ENCODE measurements around the gene SLC39A7. TPM values are rescaled to one million over a fixed set of nuclear protein-coding genes. Genes with fewer than 3 reads are reported as not detected.

The SLC39A7 gene
- total RNA-seq, 1 experiment from 2014 or later, result 459 TPM

GRCh38 chr6:33167374-33168283 lies 33.0 kb upstream of the SLC39A7 start:
- no peak overlapping the region for H3K4me3 ChIP-seq
- no peaks in the 10 kb centered on the region for H3K27me3 ChIP-seq
- DNase-seq, result no peak
- no peaks in the 10 kb centered on the region for H3K36me3 ChIP-seq
- no peaks in the 10 kb centered on the region for H3K9me3 ChIP-seq

DNA sequence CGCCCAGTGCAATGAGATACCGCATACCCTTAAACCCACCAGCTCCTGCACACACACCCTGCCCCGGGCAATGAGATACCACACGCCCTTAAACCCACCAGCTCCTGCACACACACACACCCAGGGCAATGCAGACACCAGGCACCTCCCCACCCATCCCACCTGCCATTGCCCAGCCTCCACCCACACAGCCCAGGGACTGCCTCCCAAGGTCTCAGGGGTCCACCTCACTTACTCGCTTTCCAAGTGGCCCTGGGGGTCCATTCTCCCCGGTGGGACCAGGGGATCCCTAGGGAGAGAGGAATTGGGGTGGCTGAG lies 32.4 kb upstream of the SLC39A7 start:
- no peak for DNase-seq
- no peaks in the 10 kb centered on the region for H3K27me3 ChIP-seq
- H3K36me3 ChIP-seq, result no peaks in the 10 kb centered on the region
- H3K4me3 ChIP-seq, result no peak overlapping the region
- no peaks in the 10 kb centered on the region for H3K9me3 ChIP-seq

DNA sequence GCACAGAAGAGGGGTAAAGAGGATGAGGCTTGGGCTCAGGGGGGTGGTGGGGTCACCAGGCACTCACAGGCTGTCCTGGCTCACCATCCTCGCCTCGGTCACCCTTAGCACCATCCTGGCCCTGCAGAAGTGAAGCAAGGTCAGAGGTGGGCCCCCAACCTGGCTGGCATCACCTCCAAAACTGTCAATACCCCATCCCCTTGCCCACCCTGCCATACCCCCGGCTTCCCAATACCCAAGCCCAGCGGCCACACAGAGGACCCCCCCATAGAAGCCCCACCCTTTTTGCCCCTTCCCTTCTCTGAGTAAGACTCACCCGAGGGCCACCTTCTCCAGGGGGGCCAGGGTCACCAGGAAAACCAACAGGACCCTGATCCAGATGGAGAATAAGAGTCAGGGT lies 32.0 kb upstream of the SLC39A7 start:
- H3K36me3 ChIP-seq, result no peaks in the 10 kb centered on the region
- no peaks in the 10 kb centered on the region for H3K27me3 ChIP-seq
- H3K9me3 ChIP-seq, result no peaks in the 10 kb centered on the region
- H3K4me3 ChIP-seq, result no peak overlapping the region
- DNase-seq, result no peak

DNA sequence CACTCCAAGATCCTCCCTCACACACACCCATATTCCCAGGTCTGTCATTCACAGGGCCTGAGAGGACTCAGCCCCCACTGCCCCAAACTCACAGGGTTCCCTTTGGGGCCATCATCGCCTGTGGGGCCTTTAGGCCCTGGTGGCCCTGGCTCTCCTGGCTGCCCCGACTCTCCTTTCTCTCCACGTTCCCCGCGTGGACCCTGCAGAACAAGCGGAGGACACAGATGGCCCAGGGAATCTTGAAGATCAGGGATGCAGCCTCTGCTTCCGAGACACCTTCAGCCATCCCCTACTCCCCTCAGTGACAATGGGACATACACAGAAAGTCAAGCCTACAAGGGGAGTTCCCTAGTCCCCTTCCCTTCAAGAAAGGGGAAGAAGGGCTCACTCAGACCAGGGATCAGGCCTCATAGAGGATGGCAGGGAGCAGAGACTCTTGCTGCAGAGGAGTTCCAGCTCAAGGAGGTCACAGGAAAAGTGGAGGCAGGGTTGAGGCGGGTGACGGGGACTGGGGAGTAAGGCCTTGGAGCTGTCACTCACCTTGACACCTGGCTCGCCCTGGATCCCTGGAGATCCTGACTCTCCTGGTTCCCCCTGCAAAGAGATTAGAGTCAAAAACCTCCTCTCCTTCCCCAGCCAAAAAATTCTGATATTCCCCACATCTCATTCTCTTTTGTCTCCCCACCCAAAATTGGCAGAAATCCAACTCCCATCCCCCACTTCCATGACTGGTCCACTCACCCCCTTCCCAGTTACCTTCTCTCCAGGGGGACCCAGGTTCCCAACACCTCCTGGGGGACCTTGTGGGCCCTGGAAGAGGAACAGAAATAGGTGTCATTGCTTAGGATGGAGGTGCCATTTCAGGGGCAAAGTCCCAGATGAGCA lies 31.1 kb upstream of the SLC39A7 start:
- Histone ChIP-seq H3K36me3 (no peaks in the 10 kb centered on the region), H3K4me3 (no peak overlapping the region), H3K27me3 (no peaks in the 10 kb centered on the region), H3K9me3 (no peaks in the 10 kb centered on the region)
- DNase-seq, result no peak

- Histone ChIP-seq H3K4me3 (no peak overlapping the region), H3K9me3 (no peaks in the 10 kb centered on the region), H3K27me3 (no peaks in the 10 kb centered on the region), H3K36me3 (no peaks in the 10 kb centered on the region)
- no peak for DNase-seq
These were observed 30.3 kb upstream of the SLC39A7 start for GRCh38 chr6:33170176-33171015.

DNA sequence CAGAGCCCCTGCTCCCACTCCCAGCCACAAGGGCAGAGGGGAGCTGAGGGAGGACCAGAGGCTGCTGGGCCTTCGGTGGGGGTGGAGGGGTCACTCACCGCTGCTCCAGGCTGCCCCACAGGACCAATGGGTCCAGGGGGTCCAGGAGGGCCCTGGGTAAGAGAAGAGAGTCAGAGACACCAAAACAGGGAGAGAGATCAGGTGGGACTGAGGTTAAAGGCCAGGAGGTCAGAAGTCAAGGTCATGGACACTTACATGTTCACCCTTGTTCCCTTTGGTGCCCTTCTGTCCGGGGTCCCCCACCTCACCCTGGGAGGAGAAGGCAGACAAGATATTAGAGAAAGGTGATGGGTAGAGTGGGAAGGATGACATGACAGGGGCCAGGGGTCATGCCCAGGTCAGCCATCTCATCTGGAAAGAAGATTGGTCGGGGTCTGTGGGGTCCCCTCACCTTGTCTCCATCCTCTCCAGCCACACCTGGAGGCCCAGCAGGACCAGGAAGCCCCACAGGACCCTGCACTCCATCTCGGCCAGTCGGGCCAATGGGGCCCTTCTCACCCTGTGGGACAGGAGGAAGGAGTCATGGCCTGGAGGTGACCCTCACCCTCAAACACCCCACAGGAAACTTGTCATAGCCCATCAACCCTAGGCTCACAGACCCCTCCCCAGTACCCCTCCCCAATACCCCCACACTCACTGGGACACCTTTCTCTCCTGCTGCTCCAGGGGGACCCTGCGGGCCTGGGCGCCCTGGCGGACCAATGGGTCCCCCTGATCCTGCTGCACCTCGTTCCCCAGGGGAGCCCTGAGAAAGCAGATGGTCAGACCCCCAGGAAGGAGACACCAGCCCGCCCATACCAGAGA lies 29.4 kb upstream of the SLC39A7 start:
- no peaks in the 10 kb centered on the region for H3K36me3 ChIP-seq
- no peak for DNase-seq
- no peaks in the 10 kb centered on the region for H3K9me3 ChIP-seq
- H3K27me3 ChIP-seq, result no peaks in the 10 kb centered on the region
- no peak overlapping the region for H3K4me3 ChIP-seq

GRCh38 chr6:33171880-33172687 lies 28.6 kb upstream of the SLC39A7 start:
- Histone ChIP-seq H3K4me3 (no peak overlapping the region), H3K36me3 (no peaks in the 10 kb centered on the region), H3K27me3 (no peaks in the 10 kb centered on the region), H3K9me3 (no peaks in the 10 kb centered on the region)
- peak; percentile 0 for DNase-seq

DNA sequence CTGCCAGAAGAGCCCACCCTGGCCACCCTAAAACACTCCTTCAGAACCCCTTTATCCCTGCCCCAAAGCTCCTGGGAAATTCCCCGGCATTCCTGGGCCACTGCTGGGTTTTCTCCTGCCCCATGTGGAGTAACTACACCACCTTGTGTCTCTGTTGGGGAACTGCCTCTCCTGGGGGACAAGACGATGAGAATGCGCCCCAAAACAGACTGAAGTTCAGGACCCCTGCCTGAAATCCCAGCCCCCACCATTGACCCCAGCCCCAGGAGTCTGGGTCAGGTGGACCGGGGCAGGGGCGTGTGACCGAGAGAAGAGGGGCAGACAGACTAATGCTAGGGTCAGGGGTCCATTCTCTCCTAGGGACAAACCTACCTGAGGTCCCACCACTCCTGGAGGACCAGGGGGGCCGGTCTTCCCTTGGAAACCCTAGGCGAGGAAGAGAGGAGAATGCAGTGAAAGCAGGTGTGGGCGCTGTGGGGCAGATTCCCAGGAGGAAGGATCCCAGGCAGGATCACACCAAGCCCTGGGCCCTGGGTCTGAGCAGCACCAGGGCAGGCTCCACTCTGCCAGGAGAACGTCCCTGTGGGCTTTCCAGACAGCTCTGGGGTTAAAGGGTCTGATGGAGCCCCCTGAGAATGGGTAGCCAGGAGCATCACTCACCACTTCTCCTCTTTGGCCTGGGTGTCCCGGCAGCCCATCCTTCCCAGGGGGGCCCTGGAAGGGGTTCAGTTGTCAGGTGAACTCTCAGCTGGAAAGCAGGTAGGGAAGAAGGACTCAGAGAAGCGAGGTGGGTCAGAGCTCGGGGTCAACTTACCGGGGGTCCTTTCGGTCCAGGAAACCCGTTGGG lies 27.8 kb upstream of the SLC39A7 start:
- H3K9me3 ChIP-seq, result no peaks in the 10 kb centered on the region
- H3K27me3 ChIP-seq, result no peaks in the 10 kb centered on the region
- peak; percentile 49 for DNase-seq
- no peak overlapping the region for H3K4me3 ChIP-seq
- no peaks in the 10 kb centered on the region for H3K36me3 ChIP-seq

DNA sequence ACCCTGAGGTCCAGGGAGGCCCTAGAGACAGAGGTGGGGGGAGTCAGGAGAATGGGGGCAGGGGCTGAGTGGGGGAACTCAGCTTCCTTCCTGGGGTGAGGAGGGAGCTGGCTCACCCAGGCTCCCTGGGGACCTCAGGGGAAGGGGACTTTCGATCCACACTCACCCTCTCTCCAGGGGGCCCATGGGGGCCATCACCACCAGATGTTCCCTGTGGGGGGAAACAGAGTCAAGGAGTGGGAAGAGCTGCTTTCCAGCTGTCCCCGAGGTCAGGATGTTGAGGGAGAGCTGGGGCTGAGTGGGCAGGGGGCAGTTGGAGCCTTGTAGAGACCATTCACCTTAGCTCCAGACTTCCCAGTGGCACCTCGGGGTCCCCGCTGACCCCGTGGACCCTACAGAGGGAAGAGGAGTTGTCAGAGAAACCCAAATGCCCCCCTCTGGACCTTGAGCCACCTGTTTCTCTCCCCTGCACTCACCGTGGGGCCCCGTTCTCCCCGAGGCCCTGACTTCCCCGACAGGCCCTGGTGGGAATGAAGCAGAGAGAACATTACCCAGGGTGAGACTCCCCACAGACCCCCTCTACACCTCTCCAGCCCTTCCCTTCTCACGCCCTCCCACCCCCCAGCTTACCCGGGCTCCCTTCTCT lies 27.0 kb upstream of the SLC39A7 start:
- Histone ChIP-seq H3K9me3 (no peaks in the 10 kb centered on the region), H3K4me3 (no peak overlapping the region), H3K36me3 (no peaks in the 10 kb centered on the region), H3K27me3 (no peaks in the 10 kb centered on the region)
- DNase-seq, result peak; percentile 1

DNA sequence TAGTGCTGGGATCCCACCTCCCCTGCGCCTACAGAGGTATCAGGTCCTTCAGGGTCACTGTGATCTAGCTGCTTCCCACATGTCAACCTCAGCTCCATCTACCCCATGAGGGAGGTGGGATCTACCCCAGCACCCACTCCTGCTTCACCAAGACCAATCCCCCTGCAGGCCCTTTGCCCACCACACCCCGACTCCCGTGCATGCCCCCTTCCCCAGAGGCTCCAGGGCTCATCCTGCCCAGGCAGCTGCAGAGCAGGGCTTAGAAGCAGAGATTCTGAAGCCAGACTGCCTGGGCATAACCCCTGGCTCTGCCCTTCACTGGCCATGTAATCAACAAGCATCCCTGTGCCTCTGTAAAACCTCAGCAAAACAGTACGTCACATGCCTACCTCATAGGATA lies 25.9 kb upstream of the SLC39A7 start:
- no peaks in the 10 kb centered on the region for H3K27me3 ChIP-seq

DNA sequence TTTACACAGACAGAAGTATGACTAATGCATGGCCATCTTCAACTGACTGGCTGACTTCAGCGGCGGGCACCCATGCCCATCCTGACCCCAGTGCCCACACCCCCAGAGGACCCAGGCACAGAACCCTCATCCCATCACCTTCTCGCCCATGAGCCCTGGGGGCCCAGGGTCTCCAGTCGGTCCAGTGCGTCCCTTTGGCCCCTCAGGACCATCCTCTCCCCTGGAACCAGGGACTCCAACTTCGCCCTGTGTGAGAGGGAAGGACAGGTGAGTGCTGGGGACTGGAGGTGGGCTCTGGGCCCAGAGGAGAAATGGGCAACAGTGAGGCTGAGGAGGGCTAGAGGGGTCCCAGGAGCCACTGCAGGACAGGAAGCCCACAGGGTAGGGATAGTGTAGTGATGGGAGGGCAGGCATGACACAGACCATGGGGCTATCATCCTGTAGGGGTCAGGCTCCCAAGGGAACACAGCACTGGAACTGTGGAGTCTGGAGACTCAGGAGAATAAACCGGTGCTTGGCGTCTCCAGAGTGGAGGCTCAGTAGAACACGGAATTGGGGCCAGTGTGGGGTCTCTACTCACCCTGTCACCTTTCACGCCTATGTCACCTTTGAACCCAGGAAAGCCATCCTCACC lies 25.1 kb upstream of the SLC39A7 start:
- Histone ChIP-seq H3K9me3 (no peaks in the 10 kb centered on the region), H3K27me3 (no peaks in the 10 kb centered on the region), H3K36me3 (no peaks in the 10 kb centered on the region), H3K4me3 (no peak overlapping the region)
- DNase-seq, result no peak

More for the DNA sequence above, 25.9 kb upstream of the SLC39A7 start:
- DNase-seq, result no peak
- Histone ChIP-seq H3K9me3 (no peaks in the 10 kb centered on the region), H3K36me3 (no peaks in the 10 kb centered on the region), H3K4me3 (no peak overlapping the region)

DNA sequence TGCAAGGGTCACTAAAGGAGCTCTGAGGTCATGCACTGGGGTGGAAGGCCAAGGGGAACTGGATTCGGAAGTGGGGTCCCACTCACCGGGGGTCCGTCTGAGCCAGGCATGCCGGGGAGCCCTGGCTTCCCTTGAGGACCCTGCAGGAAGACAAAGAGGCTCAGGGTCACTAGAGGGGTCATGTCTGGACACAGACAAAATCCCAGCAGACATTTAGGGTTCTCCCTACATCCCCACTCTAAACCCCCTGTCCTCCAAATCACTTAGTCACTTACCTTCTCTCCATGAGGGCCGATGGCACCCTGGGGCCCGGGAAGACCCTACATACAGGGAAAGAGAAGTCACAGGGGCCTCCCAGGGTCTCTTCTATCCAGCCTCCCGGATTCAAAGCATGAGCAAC lies 23.8 kb upstream of the SLC39A7 start:
- DNase-seq, result no peak
- Histone ChIP-seq H3K9me3 (no peaks in the 10 kb centered on the region), H3K36me3 (no peaks in the 10 kb centered on the region), H3K4me3 (no peak overlapping the region), H3K27me3 (no peaks in the 10 kb centered on the region)

- Histone ChIP-seq H3K4me3 (no peak overlapping the region), H3K27me3 (no peaks in the 10 kb centered on the region), H3K36me3 (no peaks in the 10 kb centered on the region), H3K9me3 (no peaks in the 10 kb centered on the region)
- no peak for DNase-seq
These were observed 22.9 kb upstream of the SLC39A7 start for GRCh38 chr6:33177552-33178446.
